ENCODE measurements around the gene CNOT2. TPM values are rescaled to one million over a fixed set of nuclear protein-coding genes. Genes with fewer than 3 reads are reported as not detected.

The CNOT2 gene
- total RNA-seq, 1 experiment from 2014 or later: 85.4 TPM

DNA sequence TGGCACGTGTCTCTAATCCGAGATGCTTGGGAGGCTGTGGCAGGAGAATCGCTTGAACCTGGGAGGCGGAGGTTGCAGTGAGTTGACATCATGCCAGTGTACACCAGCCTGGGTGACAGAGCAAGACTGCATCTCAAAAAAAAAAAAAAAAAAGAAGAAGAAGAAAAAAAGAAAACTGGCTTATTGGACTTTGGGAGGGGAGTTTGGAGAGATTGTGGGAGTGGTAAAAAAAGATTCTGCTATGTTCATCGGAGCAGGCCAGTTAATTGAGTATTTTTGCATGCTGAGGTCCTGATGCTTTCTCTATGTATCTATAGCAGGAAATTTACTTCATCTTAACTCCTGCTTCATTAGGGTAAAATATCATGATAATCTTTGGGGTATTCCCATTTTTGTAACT is 11.6 kb downstream of the CNOT2 start:
- POLR2A ChIA-PET (ENCODE audit: unreplicated experiment): no interaction called here
- Histone ChIP-seq H3F3A (ENCODE audit: insufficient read depth, low read depth) (peaks cover 4% of the 10 kb centered on the region; the same call in 1 of the 2 replicates), H3K4me1 (replicated peaks; ENCODE audit: insufficient read depth) (peaks cover 8% of the 10 kb centered on the region; the same call in 1 of the 2 replicates), H3K79me2 (ENCODE audit: low read depth) (peaks cover 98% of the 10 kb centered on the region), H3K27ac (no peak overlapping the region), H2AFZ (no peak overlapping the region), H3K27me3 (ENCODE audit: insufficient read depth, low read depth) (no peaks in the 10 kb centered on the region), H3K36me3 (ENCODE audit: low read depth) (peaks cover 1% of the 10 kb centered on the region; the same call in 1 of the 2 replicates), H3K9me3 (ENCODE audit: insufficient read depth, low read depth) (no peaks in the 10 kb centered on the region), H3K4me2 (no peak overlapping the region), H3K9me2 (ENCODE audit: insufficient read depth) (no peaks in the 10 kb centered on the region), H4K20me1 (ENCODE audit: insufficient read depth) (peaks cover 71% of the 10 kb centered on the region), H3K4me3 (no peak overlapping the region)
- intact Hi-C loops (cut with micrococcal nuclease; ENCODE audit: unreplicated experiment): no loop called here
- no peak for DNase-seq
- TF ChIP-seq EZH2 (IDR thresholded peaks at IDR 0.05; ENCODE audit: low read depth): no peak
- TF ChIP-seq CTCF (conservative IDR thresholded peaks at IDR 0.05): no peak
- CTCF ChIA-PET: no interaction called here
- BruUV-seq (replicated peaks): no TSS peak

DNA sequence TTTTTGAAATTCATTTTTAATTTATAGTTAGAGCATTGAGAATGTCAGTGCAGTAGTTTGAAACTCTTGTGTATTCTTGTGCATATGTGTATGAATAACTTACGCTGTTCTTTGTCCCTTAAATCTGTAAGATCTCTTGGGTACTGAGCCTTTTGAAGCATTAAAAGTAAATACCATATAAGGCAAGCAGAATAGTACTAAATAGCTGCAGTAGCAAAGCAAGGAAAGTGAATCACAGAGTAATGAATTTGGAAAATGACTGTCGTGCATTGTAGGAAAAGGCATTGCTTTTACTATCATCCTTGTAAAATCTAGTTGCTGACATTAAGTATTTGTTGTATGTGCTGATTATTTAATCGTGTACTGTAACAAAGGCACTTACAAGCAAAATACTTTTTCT is 12.1 kb downstream of the CNOT2 start:
- Histone ChIP-seq H3K4me2 (no peak overlapping the region), H3K27me3 (ENCODE audit: insufficient read depth, low read depth) (no peaks in the 10 kb centered on the region), H3K36me3 (ENCODE audit: low read depth) (no peaks in the 10 kb centered on the region), H3K9me3 (ENCODE audit: insufficient read depth, low read depth) (no peaks in the 10 kb centered on the region), H3K9me2 (ENCODE audit: insufficient read depth) (no peaks in the 10 kb centered on the region), H3F3A (ENCODE audit: insufficient read depth, low read depth) (peaks cover 4% of the 10 kb centered on the region; the same call in 1 of the 2 replicates), H2AFZ (no peak overlapping the region), H3K4me1 (replicated peaks; ENCODE audit: insufficient read depth) (peaks cover 8% of the 10 kb centered on the region; the same call in 1 of the 2 replicates), H3K4me3 (no peak overlapping the region), H3K79me2 (ENCODE audit: low read depth) (peaks cover 98% of the 10 kb centered on the region), H4K20me1 (ENCODE audit: insufficient read depth) (peaks cover 67% of the 10 kb centered on the region), H3K27ac (no peak overlapping the region)
- no peak for TF ChIP-seq CTCF (conservative IDR thresholded peaks at IDR 0.05)
- TF ChIP-seq EZH2 (IDR thresholded peaks at IDR 0.05; ENCODE audit: low read depth): no peak
- CTCF ChIA-PET: no interaction called here
- no peak for DNase-seq
- POLR2A ChIA-PET (ENCODE audit: unreplicated experiment): no interaction called here
- no TSS peak for BruUV-seq (replicated peaks)
- intact Hi-C loops (cut with micrococcal nuclease; ENCODE audit: unreplicated experiment): no loop called here

DNA sequence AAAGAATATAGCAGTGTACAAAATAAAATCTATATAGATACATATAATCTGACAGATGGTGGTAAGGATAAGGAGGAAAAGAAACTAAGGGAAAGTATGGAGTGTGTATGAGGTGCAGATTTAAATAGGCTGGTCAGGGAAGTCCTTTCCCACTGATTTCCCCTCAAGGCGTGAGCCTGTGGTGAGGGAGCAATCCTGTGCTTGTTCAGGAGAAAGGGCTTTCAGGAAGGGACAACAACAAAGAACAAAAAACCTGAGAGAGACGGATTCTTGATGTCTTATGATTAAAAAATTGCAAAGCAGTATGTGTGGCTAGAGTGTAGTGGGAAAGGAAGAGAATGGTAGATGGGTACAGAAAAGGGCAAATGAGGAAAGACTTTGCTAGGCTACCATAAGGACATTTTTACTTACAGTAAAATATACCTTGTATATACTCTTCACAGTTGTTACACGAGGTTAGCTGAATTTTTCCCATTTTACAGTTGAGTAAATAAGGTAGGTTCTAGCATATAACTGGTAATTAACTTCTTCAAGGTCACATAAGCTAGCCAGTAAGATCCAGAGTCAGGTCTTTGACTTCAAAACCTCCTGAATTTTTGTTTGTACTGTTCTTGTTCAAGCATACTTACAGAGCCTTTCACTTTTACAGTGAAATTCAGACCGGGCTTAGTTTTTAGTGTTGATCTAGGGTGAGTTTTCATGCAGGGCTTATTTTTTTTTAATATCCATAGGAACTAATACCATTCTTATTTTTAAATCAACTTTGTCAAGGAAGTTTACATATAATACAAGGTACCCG is 15.6 kb downstream of the CNOT2 start:
- Histone ChIP-seq H3F3A (ENCODE audit: insufficient read depth, low read depth) (peaks cover 10% of the 10 kb centered on the region; the same call in 1 of the 2 replicates), H3K27ac (no peak overlapping the region), H4K20me1 (ENCODE audit: insufficient read depth) (peaks cover 50% of the 10 kb centered on the region), H3K9me3 (ENCODE audit: insufficient read depth, low read depth) (no peaks in the 10 kb centered on the region), H3K4me3 (no peak overlapping the region), H3K4me2 (no peak overlapping the region), H3K36me3 (ENCODE audit: low read depth) (no peaks in the 10 kb centered on the region; the same call in 1 of the 2 replicates), H3K9me2 (ENCODE audit: insufficient read depth) (no peaks in the 10 kb centered on the region), H2AFZ (no peak overlapping the region), H3K79me2 (ENCODE audit: low read depth) (peaks cover 97% of the 10 kb centered on the region), H3K4me1 (replicated peaks; ENCODE audit: insufficient read depth) (peaks cover 8% of the 10 kb centered on the region; the same call in 1 of the 2 replicates), H3K27me3 (ENCODE audit: insufficient read depth, low read depth) (no peaks in the 10 kb centered on the region)
- ChIA-PET CTCF (no interaction called here), POLR2A (ENCODE audit: unreplicated experiment) (no interaction called here)
- peak in 1 of 2 experiments; percentile 10 for DNase-seq
- no peak for TF ChIP-seq CTCF (conservative IDR thresholded peaks at IDR 0.05)
- TF ChIP-seq EZH2 (IDR thresholded peaks at IDR 0.05; ENCODE audit: low read depth): no peak
- BruUV-seq (replicated peaks): no TSS peak
- intact Hi-C loops (cut with micrococcal nuclease; ENCODE audit: unreplicated experiment): no loop called here
